ENCODE results near the gene C10orf120. TPM values are rescaled to one million over a fixed set of nuclear protein-coding genes. Genes with fewer than 3 reads are reported as not detected.

Gene C10orf120
- total and polyA plus RNA-seq, 2 donors (not counting 1 experiment from before 2014, with no cell fraction given): not detected

DNA sequence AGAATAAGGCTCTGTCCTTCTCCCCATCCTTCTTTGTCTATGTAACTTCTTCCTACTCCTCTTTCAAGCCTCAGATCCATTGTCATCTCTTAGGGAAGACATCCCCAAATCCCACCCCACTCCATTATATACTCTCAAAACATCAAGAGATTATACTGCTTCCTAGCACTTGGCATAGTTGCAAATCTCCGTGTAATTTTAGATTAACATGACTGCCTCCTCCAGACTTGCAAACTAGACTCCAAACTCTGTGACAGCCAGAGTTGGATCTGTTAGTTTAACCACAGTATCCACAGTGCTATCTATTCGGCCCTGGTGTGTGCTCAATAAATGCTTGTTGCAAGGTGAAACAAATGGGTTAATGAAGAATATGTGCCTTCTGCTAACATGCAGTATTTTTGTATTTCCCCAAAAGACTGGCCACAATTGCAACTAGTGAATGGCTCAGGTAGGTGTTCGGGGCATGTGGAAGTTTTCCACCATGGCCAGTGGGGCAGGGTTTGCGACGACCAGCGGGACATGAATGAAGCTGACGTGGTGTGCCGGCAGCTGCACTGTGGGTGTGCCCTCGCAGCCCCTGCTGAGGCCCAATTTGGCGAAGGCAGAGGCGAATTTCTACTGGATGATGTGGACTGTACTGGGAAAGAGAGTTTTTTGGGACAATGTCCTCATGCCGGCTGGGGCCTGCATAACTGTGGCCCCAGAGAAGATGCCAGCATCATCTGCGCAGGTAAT is 34.5 kb upstream of the C10orf120 start:
- Histone ChIP-seq H3K4me1 (ENCODE audit: control insufficient read depth, extremely low read depth, insufficient read depth, low read length) (no peaks in the 10 kb centered on the region), H3K4me2 (ENCODE audit: extremely low read depth, insufficient read depth, low read length) (no peak overlapping the region)
- no peak for DNase-seq (ENCODE audit: low read depth in 2 of 2)

DNA sequence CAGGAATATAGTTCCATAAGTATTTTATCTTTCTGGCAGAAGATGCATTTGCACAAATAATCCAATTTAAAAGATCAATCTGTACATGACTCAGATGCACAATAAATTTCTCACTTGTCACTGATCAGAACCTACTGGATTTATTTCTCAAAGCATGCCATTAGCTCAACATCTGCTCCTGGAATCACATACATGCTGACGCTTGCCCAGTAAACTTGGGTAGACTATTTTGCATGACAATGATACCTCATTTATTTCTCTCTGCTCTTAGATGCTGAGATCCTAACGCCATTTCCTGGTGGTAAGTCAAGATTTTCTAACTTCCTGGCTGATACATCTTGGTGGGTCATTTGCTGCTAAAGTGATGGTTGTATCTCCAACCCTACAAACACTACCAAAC is 33.8 kb upstream of the C10orf120 start:
- Histone ChIP-seq H3K27me3 (ENCODE audit: control insufficient read depth, insufficient read depth, low read length) (no peaks in the 10 kb centered on the region), H3K4me2 (ENCODE audit: extremely low read depth, insufficient read depth, low read length) (no peak overlapping the region), H3K79me2 (ENCODE audit: control insufficient read depth, insufficient read depth, low read length) (no peaks in the 10 kb centered on the region), H3K4me3 (replicated peaks in 1 of 4; ENCODE audit: control extremely low read depth in 1 of 4, insufficient read depth in 1 of 4, low read depth in 3 of 4, low read length in 4 of 4) (no peak overlapping the region), H2AFZ (ENCODE audit: low read length) (no peak overlapping the region), H3K36me3 (ENCODE audit: control insufficient read depth, insufficient read depth, low read length) (no peaks in the 10 kb centered on the region), H3K27ac (ENCODE audit: insufficient read depth, low read length) (no peak overlapping the region), H3K9ac (ENCODE audit: insufficient read depth, low read length) (no peak overlapping the region), H4K20me1 (ENCODE audit: control insufficient read depth, extremely low read depth, insufficient read depth, low read length) (no peaks in the 10 kb centered on the region), H3K4me1 (ENCODE audit: control insufficient read depth, extremely low read depth, insufficient read depth, low read length) (no peaks in the 10 kb centered on the region), H3K9me3 (ENCODE audit: control insufficient read depth, insufficient read depth, low read depth, low read length) (no peaks in the 10 kb centered on the region)
- TF ChIP-seq EZH2 (IDR thresholded peaks at IDR 0.05; ENCODE audit: low read length, missing control alignments): no peak
- TF ChIP-seq, protein P1, sequence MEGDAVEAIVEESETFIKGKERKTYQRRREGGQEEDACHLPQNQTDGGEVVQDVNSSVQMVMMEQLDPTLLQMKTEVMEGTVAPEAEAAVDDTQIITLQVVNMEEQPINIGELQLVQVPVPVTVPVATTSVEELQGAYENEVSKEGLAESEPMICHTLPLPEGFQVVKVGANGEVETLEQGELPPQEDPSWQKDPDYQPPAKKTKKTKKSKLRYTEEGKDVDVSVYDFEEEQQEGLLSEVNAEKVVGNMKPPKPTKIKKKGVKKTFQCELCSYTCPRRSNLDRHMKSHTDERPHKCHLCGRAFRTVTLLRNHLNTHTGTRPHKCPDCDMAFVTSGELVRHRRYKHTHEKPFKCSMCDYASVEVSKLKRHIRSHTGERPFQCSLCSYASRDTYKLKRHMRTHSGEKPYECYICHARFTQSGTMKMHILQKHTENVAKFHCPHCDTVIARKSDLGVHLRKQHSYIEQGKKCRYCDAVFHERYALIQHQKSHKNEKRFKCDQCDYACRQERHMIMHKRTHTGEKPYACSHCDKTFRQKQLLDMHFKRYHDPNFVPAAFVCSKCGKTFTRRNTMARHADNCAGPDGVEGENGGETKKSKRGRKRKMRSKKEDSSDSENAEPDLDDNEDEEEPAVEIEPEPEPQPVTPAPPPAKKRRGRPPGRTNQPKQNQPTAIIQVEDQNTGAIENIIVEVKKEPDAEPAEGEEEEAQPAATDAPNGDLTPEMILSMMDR (conservative IDR thresholded peaks at IDR 0.05 in 1 of 2, IDR thresholded peaks at IDR 0.05 in 1 of 2; ENCODE audit: low read depth in 1 of 2, low read length in 2 of 2): no peak
- no peak for DNase-seq (ENCODE audit: low read depth in 2 of 2)

More for the DNA sequence above, 34.5 kb upstream of the C10orf120 start:
- no peak overlapping the region for H3K9ac ChIP-seq (ENCODE audit: insufficient read depth, low read length)
- H3K79me2 ChIP-seq (ENCODE audit: control insufficient read depth, insufficient read depth, low read length): no peaks in the 10 kb centered on the region
- no peak overlapping the region for H3K4me3 ChIP-seq (replicated peaks in 1 of 4; ENCODE audit: control extremely low read depth in 1 of 4, insufficient read depth in 1 of 4, low read depth in 3 of 4, low read length in 4 of 4)
- no peaks in the 10 kb centered on the region for H4K20me1 ChIP-seq (ENCODE audit: control insufficient read depth, extremely low read depth, insufficient read depth, low read length)
- H3K27me3 ChIP-seq (ENCODE audit: control insufficient read depth, insufficient read depth, low read length): no peaks in the 10 kb centered on the region
- no peaks in the 10 kb centered on the region for H3K36me3 ChIP-seq (ENCODE audit: control insufficient read depth, insufficient read depth, low read length)
- no peaks in the 10 kb centered on the region for H3K9me3 ChIP-seq (ENCODE audit: control insufficient read depth, insufficient read depth, low read depth, low read length)
- H3K27ac ChIP-seq (ENCODE audit: insufficient read depth, low read length): no peak overlapping the region
- H2AFZ ChIP-seq (ENCODE audit: low read length): no peak overlapping the region
- no peak for TF ChIP-seq EZH2 (IDR thresholded peaks at IDR 0.05; ENCODE audit: low read length, missing control alignments)
- TF ChIP-seq, protein P1 (conservative IDR thresholded peaks at IDR 0.05 in 1 of 2, IDR thresholded peaks at IDR 0.05 in 1 of 2; ENCODE audit: low read depth in 1 of 2, low read length in 2 of 2): no peak

DNA sequence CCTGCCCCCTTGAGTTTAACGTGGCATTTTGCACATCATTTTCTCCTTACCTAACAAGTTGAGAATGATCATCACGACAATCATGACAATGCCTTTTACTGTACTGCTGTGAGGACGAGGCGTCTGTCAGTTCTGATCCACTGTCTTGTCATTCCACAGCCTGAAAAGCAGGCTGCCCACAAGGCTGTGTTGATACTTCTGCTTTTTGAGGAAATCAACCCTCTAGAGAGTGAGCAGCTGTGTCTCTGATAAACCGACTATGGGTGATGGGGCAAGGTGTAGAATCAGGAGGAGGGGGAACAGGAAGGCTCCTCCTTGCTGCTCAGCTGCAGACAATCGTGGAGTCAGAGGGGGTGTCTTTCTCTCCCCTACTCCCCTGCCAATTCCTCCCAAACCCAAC is 30.6 kb upstream of the C10orf120 start:
- Histone ChIP-seq H3K4me1 (ENCODE audit: control insufficient read depth, extremely low read depth, insufficient read depth, low read length) (no peaks in the 10 kb centered on the region), H3K36me3 (ENCODE audit: control insufficient read depth, insufficient read depth, low read length) (no peaks in the 10 kb centered on the region), H4K20me1 (ENCODE audit: control insufficient read depth, extremely low read depth, insufficient read depth, low read length) (no peaks in the 10 kb centered on the region), H3K27ac (ENCODE audit: insufficient read depth, low read length) (no peak overlapping the region), H3K9ac (ENCODE audit: insufficient read depth, low read length) (no peak overlapping the region), H3K4me2 (ENCODE audit: extremely low read depth, insufficient read depth, low read length) (no peak overlapping the region), H3K27me3 (ENCODE audit: control insufficient read depth, insufficient read depth, low read length) (no peaks in the 10 kb centered on the region), H3K9me3 (ENCODE audit: control insufficient read depth, insufficient read depth, low read depth, low read length) (no peaks in the 10 kb centered on the region), H3K4me3 (replicated peaks in 1 of 4; ENCODE audit: control extremely low read depth in 1 of 4, insufficient read depth in 1 of 4, low read depth in 3 of 4, low read length in 4 of 4) (no peak overlapping the region), H3K79me2 (ENCODE audit: control insufficient read depth, insufficient read depth, low read length) (no peaks in the 10 kb centered on the region), H2AFZ (ENCODE audit: low read length) (no peak overlapping the region)
- DNase-seq (ENCODE audit: low read depth in 2 of 2): no peak
- TF ChIP-seq EZH2 (IDR thresholded peaks at IDR 0.05; ENCODE audit: low read length, missing control alignments): no peak

Data from fibroblast of lung (primary cell).